HepG2 (cell line): Measurements from ENCODE around the gene ARMH1. TPM values are rescaled to one million over a fixed set of nuclear protein-coding genes. Genes with fewer than 3 reads are reported as not detected.

ENCODE experiments used
- ARNT ChIP-seq: fragments of 450-650 bp; IDR thresholded peaks from 2 replicates; pipeline ENCODE4 v1.6.1; 2017
- CHCHD3 ChIP-seq: sonication (generic); formaldehyde crosslinking; IDR thresholded peaks from 2 replicates; pipeline ENCODE4 v1.8.0; 2022; ENCODE audit warnings: mild to moderate bottlenecking, missing genetic modification reagents, moderate library complexity
- FOXK1 ChIP-seq: sonication (generic); formaldehyde crosslinking; IDR thresholded peaks from 2 replicates; pipeline ENCODE4 v1.4.0; 2020; ENCODE audit warnings: low read depth, missing genetic modification reagents, borderline replicate concordance
- FOXO1 ChIP-seq: sonication (generic); formaldehyde crosslinking; IDR thresholded peaks from 2 replicates; pipeline ENCODE4 v1.4.0; 2020; ENCODE audit warnings: missing genetic modification reagents
- GTF3A ChIP-seq: sonication (generic); formaldehyde crosslinking; conservative IDR thresholded peaks from 2 replicates; pipeline ENCODE4 v1.4.0; 2020; ENCODE audit warnings: mild to moderate bottlenecking, missing genetic modification reagents
- HOXA3 ChIP-seq: sonication (generic); formaldehyde crosslinking; IDR thresholded peaks from 2 replicates; pipeline ENCODE4 v1.5.0; 2020; ENCODE audit warnings: missing genetic modification reagents
- KLF6 ChIP-seq: IDR thresholded peaks from 2 replicates; pipeline ENCODE4 v1.8.0; 2016; ENCODE audit warnings: missing biosample characterization, missing genetic modification reagents
- MAF1 ChIP-seq: sonication (generic); formaldehyde crosslinking; IDR thresholded peaks from 2 replicates; pipeline ENCODE4 v1.5.0; 2020; ENCODE audit warnings: missing genetic modification reagents, borderline replicate concordance
- PHF21A ChIP-seq: sonication (generic); formaldehyde crosslinking; IDR thresholded peaks from 2 replicates; pipeline ENCODE4 v1.5.0; 2020; ENCODE audit warnings: mild to moderate bottlenecking, missing genetic modification reagents
- RCOR2 ChIP-seq: IDR thresholded peaks from 2 replicates; pipeline ENCODE4 v1.6.1; 2016; ENCODE audit warnings: missing biosample characterization, missing genetic modification reagents
- SIX4 ChIP-seq: sonication (generic); formaldehyde crosslinking; IDR thresholded peaks from 2 replicates; pipeline ENCODE4 v1.4.0; 2020; ENCODE audit warnings: missing genetic modification reagents
- SP2 ChIP-seq: sonication (generic); formaldehyde crosslinking; IDR thresholded peaks from 2 replicates; pipeline ENCODE4 v1.5.1; 2020; ENCODE audit warnings: mild to moderate bottlenecking, missing genetic modification reagents
- TOE1 ChIP-seq: sonication (generic); formaldehyde crosslinking; IDR thresholded peaks from 2 replicates; pipeline ENCODE4 v1.4.0; 2020; ENCODE audit warnings: mild to moderate bottlenecking, missing genetic modification reagents
- TSC22D2 ChIP-seq: sonication (generic); formaldehyde crosslinking; IDR thresholded peaks from 2 replicates; pipeline ENCODE4 v1.5.1; 2020; ENCODE audit warnings: missing genetic modification reagents, mild to moderate bottlenecking, borderline replicate concordance
- YEATS4 ChIP-seq: sonication (generic); formaldehyde crosslinking; IDR thresholded peaks from 2 replicates; pipeline ENCODE4 v1.4.0; 2020; ENCODE audit warnings: missing genetic modification reagents, borderline replicate concordance
- ZBTB10 ChIP-seq: sonication (generic); formaldehyde crosslinking; IDR thresholded peaks from 2 replicates; pipeline ENCODE4 v1.4.0; 2020; ENCODE audit warnings: missing genetic modification reagents, borderline replicate concordance
- ZMYM4 ChIP-seq: sonication (generic); formaldehyde crosslinking; IDR thresholded peaks from 2 replicates; pipeline ENCODE4 v1.8.1; 2023; ENCODE audit warnings: mild to moderate bottlenecking, missing genetic modification reagents
- ZNF724P ChIP-seq: sonication (generic); formaldehyde crosslinking; IDR thresholded peaks from 2 replicates; pipeline ENCODE4 v1.8.0; 2022; ENCODE audit warnings: missing genetic modification reagents, borderline replicate concordance
- ZNF737 ChIP-seq: sonication (generic); formaldehyde crosslinking; IDR thresholded peaks from 2 replicates; pipeline ENCODE4 v1.5.0; 2020; ENCODE audit warnings: missing genetic modification reagents, mild to moderate bottlenecking, borderline replicate concordance
- ZNF879 ChIP-seq: sonication (generic); formaldehyde crosslinking; IDR thresholded peaks from 2 replicates; pipeline ENCODE4 v1.8.1; 2023; ENCODE audit warnings: missing genetic modification reagents
- polyA plus RNA-seq, 8 experiments: library from polyadenylated mRNA; depleted of rRNA in 3 of 8; stranded (reverse) in 7 of 8; unstranded in 1 of 8; fragments of >200 nt; fragmentation: Illumina TruSeq in 4 of 8; extraction: Trizol in 4 of 8; gene quantifications; 2 replicates each; pipeline versions ENCODE4 v1.2.1 to v1.2.3, GENCODE V29; 2011 to 2016; ENCODE audit warnings: low read depth in 4 of 8, missing spikeins in 1 of 8, mixed read lengths in 1 of 8; ENCODE audit not compliant: insufficient read depth in 1 of 8
- total RNA-seq, 5 experiments: library from RNA; depleted of rRNA; stranded (reverse); fragments of >200 nt; fragmentation: Illumina TruSeq; extraction: Trizol; gene quantifications; 2 replicates each; pipeline ENCODE4 v1.2.3, GENCODE V29; 2016; ENCODE audit warnings: low read depth in 1 of 5
- TF ChIP-seq, protein P1 (sequence below): sonication (generic); formaldehyde crosslinking; IDR thresholded peaks from 2 replicates; pipeline ENCODE4 v1.5.0; 2020; ENCODE audit warnings: mild to moderate bottlenecking, missing genetic modification reagents, borderline replicate concordance
- TF ChIP-seq, protein P2 (sequence below): sonication (generic); formaldehyde crosslinking; IDR thresholded peaks from 2 replicates; pipeline ENCODE4 v1.5.1; 2020; ENCODE audit warnings: missing genetic modification reagents, mild to moderate bottlenecking, borderline replicate concordance

ARMH1 gene
- total and polyA plus RNA-seq, 2 of the 13 experiments (the other 11 are each of a cell fraction or from before 2014, with no cell fraction given) = 0.69 TPM; not detected in 1

DNA sequence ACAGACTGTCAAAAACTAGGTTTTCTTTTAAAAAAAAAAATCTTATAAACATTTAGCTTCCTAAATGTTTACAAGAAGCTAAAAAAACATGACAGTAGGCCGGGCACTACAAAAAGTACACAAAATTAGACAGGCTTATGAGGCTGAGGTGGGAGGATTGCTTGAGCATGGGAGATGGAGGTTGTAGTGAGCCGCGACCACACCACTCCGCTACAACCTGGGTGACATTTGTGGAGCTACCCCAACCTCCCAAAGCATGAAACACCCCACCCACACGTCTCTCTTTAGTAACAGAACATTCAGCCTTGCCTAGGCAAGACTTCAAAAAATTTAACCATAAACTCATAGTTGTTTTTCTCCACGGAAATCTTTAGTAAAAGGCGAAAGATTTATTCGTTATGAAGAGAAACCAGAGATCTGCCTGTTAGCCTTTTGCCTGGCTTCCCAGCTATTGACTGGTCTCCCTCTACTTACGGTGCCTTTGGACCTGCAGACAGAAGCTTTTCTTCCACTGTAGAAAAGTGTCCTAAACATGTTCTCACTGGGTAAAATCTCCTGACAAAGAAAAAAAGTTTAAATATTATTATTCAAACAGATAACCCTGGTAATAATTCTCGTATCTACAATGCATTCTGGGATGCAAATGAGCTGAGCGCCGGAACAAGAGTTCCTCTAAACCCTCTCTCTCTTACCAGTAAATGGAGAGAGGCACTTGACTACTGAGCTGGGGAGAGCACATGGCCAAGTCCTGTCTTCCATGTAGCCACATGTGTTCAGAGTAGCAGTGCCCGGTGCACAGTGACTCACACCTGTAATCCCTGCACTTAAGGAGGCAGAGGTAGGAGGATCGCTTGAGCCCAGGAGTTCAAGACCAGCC is 47.2 kb downstream of the ARMH1 start (continued):
- TF ChIP-seq, protein P1, sequence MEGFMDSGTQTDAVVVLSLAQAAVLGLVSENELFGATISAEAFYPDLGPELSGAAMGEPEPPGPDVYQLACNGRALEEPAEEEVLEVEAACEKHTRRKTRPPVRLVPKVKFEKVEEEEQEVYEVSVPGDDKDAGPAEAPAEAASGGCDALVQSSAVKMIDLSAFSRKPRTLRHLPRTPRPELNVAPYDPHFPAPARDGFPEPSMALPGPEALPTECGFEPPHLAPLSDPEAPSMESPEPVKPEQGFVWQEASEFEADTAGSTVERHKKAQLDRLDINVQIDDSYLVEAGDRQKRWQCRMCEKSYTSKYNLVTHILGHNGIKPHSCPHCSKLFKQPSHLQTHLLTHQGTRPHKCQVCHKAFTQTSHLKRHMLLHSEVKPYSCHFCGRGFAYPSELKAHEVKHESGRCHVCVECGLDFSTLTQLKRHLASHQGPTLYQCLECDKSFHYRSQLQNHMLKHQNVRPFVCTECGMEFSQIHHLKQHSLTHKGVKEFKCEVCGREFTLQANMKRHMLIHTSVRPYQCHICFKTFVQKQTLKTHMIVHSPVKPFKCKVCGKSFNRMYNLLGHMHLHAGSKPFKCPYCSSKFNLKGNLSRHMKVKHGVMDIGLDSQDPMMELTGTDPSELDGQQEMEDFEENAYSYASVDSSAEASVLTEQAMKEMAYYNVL (CRISPR knock-in tag) = no peak
- TF ChIP-seq PHF21A (CRISPR knock-in tag) = peak; percentile 61
- no peak for TF ChIP-seq GTF3A (CRISPR knock-in tag)
- TF ChIP-seq MAF1 (CRISPR knock-in tag) = no peak
- peak; percentile 63 for TF ChIP-seq FOXK1
- TF ChIP-seq SIX4 (CRISPR knock-in tag) = peak; percentile 73; the same call in 1 of the 2 replicates
- no peak for TF ChIP-seq ZNF879 (CRISPR knock-in tag)
- peak; percentile 90 for TF ChIP-seq CHCHD3 (CRISPR knock-in tag)
- peak; percentile 79 for TF ChIP-seq HOXA3 (CRISPR knock-in tag)
- peak; percentile 98; the same call in 1 of the 2 replicates for TF ChIP-seq TOE1 (CRISPR knock-in tag)
- no peak for TF ChIP-seq SP2 (CRISPR knock-in tag)
- peak; percentile 83; the same call in 1 of the 2 replicates for TF ChIP-seq KLF6 (CRISPR knock-in tag)
- TF ChIP-seq RCOR2 (CRISPR knock-in tag) = 0 out of 2 replicates have a peak, but pooled peaks have one; percentile 21
- TF ChIP-seq YEATS4 (CRISPR knock-in tag) = no peak
- TF ChIP-seq TSC22D2 (CRISPR knock-in tag) = 0 out of 2 replicates have a peak, but pooled peaks have one; percentile 74
- TF ChIP-seq ZMYM4 = no peak; the same call in 1 of the 2 replicates
- peak; percentile 62; the same call in 1 of the 2 replicates for TF ChIP-seq FOXO1
- no peak for TF ChIP-seq ZNF737 (CRISPR knock-in tag)
- no peak for TF ChIP-seq ARNT
- no peak for TF ChIP-seq ZBTB10 (CRISPR knock-in tag)
- TF ChIP-seq ZNF724P (CRISPR knock-in tag) = no peak
- TF ChIP-seq, protein P2, sequence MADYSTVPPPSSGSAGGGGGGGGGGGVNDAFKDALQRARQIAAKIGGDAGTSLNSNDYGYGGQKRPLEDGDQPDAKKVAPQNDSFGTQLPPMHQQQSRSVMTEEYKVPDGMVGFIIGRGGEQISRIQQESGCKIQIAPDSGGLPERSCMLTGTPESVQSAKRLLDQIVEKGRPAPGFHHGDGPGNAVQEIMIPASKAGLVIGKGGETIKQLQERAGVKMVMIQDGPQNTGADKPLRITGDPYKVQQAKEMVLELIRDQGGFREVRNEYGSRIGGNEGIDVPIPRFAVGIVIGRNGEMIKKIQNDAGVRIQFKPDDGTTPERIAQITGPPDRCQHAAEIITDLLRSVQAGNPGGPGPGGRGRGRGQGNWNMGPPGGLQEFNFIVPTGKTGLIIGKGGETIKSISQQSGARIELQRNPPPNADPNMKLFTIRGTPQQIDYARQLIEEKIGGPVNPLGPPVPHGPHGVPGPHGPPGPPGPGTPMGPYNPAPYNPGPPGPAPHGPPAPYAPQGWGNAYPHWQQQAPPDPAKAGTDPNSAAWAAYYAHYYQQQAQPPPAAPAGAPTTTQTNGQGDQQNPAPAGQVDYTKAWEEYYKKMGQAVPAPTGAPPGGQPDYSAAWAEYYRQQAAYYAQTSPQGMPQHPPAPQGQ = peak; percentile 96; the same call in 1 of the 2 replicates
